OCI-LY1 (cell line): ENCODE data around the gene TLE4.

Source experiments
- CTCF ChIP-seq: fragments of 200-600 bp; sonication (generic), shearing (Covaris generic); IDR thresholded peaks from 2 replicates; pipeline ENCODE4 v1.5.1; 2017; ENCODE audit warnings: mild to moderate bottlenecking, antibody characterized with exemption, low read length, moderate library complexity, mixed read lengths
- EZH2 ChIP-seq: fragments of 200-600 bp; sonication (generic), shearing (Covaris generic); IDR thresholded peaks from 2 replicates; pipeline ENCODE4 v1.8.0; 2017; ENCODE audit warnings: borderline replicate concordance, mixed run types, mild to moderate bottlenecking, antibody characterized with exemption, low read length, moderate library complexity, mixed read lengths

DNA sequence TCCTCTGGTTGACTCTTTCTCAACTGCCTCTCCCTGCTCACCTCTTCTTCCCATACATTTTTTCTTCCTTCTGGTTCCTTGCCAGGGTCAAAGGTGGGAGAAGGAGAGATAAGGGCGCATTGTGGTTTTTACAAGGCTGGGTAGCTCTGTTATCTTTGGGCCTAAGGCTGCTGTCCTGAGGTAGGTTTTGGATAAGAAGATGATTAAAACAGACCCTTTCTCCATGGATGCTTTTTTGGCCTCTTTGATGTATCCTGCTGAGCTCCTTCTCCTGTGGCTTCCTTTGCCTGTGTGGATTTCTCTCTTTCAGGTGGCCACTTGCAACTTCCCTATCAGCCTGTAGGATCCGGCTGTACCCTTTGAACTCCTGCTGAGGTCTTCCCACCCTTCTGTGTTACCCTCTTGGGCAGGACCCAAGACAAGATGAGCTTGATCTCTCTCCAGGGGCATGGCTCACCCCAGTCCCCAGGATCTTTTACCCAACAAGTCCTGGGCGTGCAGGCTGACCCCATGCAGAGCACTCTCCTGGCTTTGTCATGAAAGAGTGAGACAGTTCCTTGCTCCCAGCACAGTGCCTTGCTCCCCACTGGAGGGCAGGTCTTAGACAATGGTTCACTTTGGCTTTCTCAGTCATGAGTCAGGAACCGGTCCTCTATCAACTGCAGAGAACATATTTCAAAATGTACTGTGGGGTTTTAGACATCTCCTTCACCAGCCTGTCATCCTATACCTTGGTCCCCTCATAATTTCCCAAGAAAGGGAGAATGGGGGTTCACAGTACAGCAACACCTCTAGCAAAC, 197.9 kb downstream of the TLE4 start:
- TF ChIP-seq CTCF (no peak), EZH2 (no peak)
